ENCODE measurements around the gene CLMN. TPM values are rescaled to one million over a fixed set of nuclear protein-coding genes. Genes with fewer than 3 reads are reported as not detected.

CLMN gene
- total and polyA plus RNA-seq, 2 of the 4 experiments (the other 2 are of a cell fraction), result 0.10 to 0.18 TPM

GRCh38 chr14:95165517-95165916 is 154.2 kb downstream of the CLMN start:
- no peak overlapping the region for H4K8ac ChIP-seq (ENCODE audit: low read depth in 2 of 2, low read length in 2 of 2)
- ChIA-PET CTCF (no interaction called here), POLR2A (ENCODE audit: unreplicated experiment) (no interaction called here)
- H2BK20ac ChIP-seq (ENCODE audit: low read depth, low read length), result no peak overlapping the region
- H2AK5ac ChIP-seq (ENCODE audit: low read depth, low read length), result no peak overlapping the region
- no peak overlapping the region for H3K56ac ChIP-seq (ENCODE audit: extremely low read depth, insufficient read depth, low read length)
- H3K4me1 ChIP-seq (ENCODE audit: control insufficient read depth, insufficient read depth, low read length), result no peaks in the 10 kb centered on the region
- H2AK9ac ChIP-seq (replicated peaks; ENCODE audit: low read depth, low read length, poor library complexity), result no peak overlapping the region
- H3K4me2 ChIP-seq (ENCODE audit: low read depth, low read length), result no peak overlapping the region
- H3K9ac ChIP-seq (ENCODE audit: low read depth, low read length), result no peak overlapping the region
- no peaks in the 10 kb centered on the region for H3K79me1 ChIP-seq (ENCODE audit: low read depth in 1 of 2, low read length in 2 of 2)
- no peak overlapping the region for H2AFZ ChIP-seq (replicated peaks; ENCODE audit: low read length, poor library complexity)
- no peak for TF ChIP-seq MAFK (IDR thresholded peaks at IDR 0.05; ENCODE audit: low read depth, low read length)
- TF ChIP-seq, protein P1, sequence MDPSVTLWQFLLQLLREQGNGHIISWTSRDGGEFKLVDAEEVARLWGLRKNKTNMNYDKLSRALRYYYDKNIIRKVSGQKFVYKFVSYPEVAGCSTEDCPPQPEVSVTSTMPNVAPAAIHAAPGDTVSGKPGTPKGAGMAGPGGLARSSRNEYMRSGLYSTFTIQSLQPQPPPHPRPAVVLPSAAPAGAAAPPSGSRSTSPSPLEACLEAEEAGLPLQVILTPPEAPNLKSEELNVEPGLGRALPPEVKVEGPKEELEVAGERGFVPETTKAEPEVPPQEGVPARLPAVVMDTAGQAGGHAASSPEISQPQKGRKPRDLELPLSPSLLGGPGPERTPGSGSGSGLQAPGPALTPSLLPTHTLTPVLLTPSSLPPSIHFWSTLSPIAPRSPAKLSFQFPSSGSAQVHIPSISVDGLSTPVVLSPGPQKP (IDR thresholded peaks at IDR 0.05; ENCODE audit: borderline replicate concordance, low read depth, low read length), result no peak
- TF ChIP-seq USF2 (IDR thresholded peaks at IDR 0.05; ENCODE audit: low read depth, low read length), result no peak
- TF ChIP-seq, protein P2, sequence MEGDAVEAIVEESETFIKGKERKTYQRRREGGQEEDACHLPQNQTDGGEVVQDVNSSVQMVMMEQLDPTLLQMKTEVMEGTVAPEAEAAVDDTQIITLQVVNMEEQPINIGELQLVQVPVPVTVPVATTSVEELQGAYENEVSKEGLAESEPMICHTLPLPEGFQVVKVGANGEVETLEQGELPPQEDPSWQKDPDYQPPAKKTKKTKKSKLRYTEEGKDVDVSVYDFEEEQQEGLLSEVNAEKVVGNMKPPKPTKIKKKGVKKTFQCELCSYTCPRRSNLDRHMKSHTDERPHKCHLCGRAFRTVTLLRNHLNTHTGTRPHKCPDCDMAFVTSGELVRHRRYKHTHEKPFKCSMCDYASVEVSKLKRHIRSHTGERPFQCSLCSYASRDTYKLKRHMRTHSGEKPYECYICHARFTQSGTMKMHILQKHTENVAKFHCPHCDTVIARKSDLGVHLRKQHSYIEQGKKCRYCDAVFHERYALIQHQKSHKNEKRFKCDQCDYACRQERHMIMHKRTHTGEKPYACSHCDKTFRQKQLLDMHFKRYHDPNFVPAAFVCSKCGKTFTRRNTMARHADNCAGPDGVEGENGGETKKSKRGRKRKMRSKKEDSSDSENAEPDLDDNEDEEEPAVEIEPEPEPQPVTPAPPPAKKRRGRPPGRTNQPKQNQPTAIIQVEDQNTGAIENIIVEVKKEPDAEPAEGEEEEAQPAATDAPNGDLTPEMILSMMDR (conservative IDR thresholded peaks at IDR 0.05; ENCODE audit: low read depth, low read length), result no peak
- TF ChIP-seq RFX5 (IDR thresholded peaks at IDR 0.05; ENCODE audit: low read depth, low read length), result no peak
- H2BK120ac ChIP-seq (ENCODE audit: low read depth, low read length), result no peak overlapping the region
- intact Hi-C loops (cut with micrococcal nuclease), result no loop called here
- H3K23ac ChIP-seq (ENCODE audit: low read depth, low read length), result no peak overlapping the region
- H3K18ac ChIP-seq (ENCODE audit: low read depth, low read length), result no peak overlapping the region
- H3K9me1 ChIP-seq (ENCODE audit: insufficient read depth, low read length), result no peaks in the 10 kb centered on the region
- H4K5ac ChIP-seq (ENCODE audit: low read depth, low read length), result no peak overlapping the region
- dilution Hi-C loops (cut with HindIII; ENCODE audit: low sequenced_read_pairs, unreplicated experiment), result no loop called here
- no peak overlapping the region for H2BK15ac ChIP-seq (ENCODE audit: low read depth, low read length)
- H2BK5ac ChIP-seq (ENCODE audit: low read depth, low read length, poor library complexity, severe bottlenecking), result no peak overlapping the region
- H4K20me1 ChIP-seq (ENCODE audit: insufficient read depth, low read length), result no peaks in the 10 kb centered on the region
- in situ Hi-C loops (cut with MboI; ENCODE audit: low sequenced_read_pairs), result no loop called here
- ATAC-seq (ENCODE audit: low read depth), result no peak
- H3K14ac ChIP-seq (replicated peaks; ENCODE audit: low read depth, low read length), result no peak overlapping the region
- no peak for DNase-seq
- no peaks in the 10 kb centered on the region for H3K36me3 ChIP-seq (ENCODE audit: control insufficient read depth, insufficient read depth, low read length)
- H4K91ac ChIP-seq (ENCODE audit: insufficient read depth, low read depth, low read length), result no peak overlapping the region
- no peak overlapping the region for H3K27ac ChIP-seq (ENCODE audit: insufficient read depth, low read length)
- H3K4ac ChIP-seq (ENCODE audit: low read depth, low read length), result no peak overlapping the region
- no TSS peak for BruUV-seq (replicated peaks)
- 33% methylated on average over 1 of the region's 3 CpGs; no CpG with 5 or more reads in 1 of the 2 experiments for WGBS, 2 experiments (ENCODE audit: extremely low coverage in 2 of 2, insufficient read length in 1 of 2)
- no peak overlapping the region for H3K4me3 ChIP-seq (ENCODE audit: insufficient read depth, low read depth, low read length)
- no peaks in the 10 kb centered on the region for H3K9me3 ChIP-seq (ENCODE audit: control insufficient read depth, insufficient read depth, low read length)
- H3K27me3 ChIP-seq (ENCODE audit: control insufficient read depth, insufficient read depth, low read length), result no peaks in the 10 kb centered on the region

All from IMR-90 (cell line).